ENCODE measurements around the gene ATP6AP1. TPM values are rescaled to one million over a fixed set of nuclear protein-coding genes. Genes with fewer than 3 reads are reported as not detected.

Gene ATP6AP1
- total and polyA plus RNA-seq, 10 of the 15 experiments (the other 5 are each of a cell fraction or from before 2014, with no cell fraction given), result 4.5 to 56.4 (median 32.0) TPM

- H3K36me3 ChIP-seq (ENCODE audit: control insufficient read depth in 2 of 2, insufficient read depth in 2 of 2, low read length in 1 of 2), result peaks cover 0 to 2% of the 10 kb centered on the region in 2 experiments; a peak in 3 of 4 replicates
- 94% methylated on average over 19 of the region's 21 CpGs for WGBS (ENCODE audit: insufficient coverage, insufficient replicate concordance, low lambda C conversion rate, missing lambda C conversion rate)
- FAIRE-seq, result no peak
- H3K27me3 ChIP-seq (replicated peaks in 1 of 2; ENCODE audit: control insufficient read depth in 2 of 2, insufficient read depth in 2 of 2, low read length in 1 of 2), result no peaks in the 10 kb centered on the region
- H3K4me3 ChIP-seq, result no peak overlapping the region
- POLR2A ChIA-PET, result no interaction called here
- in situ Hi-C loops (cut with MboI), result no loop called here
- no peaks in the 10 kb centered on the region for H3K79me2 ChIP-seq (ENCODE audit: control insufficient read depth, insufficient read depth, low read length)
- no peaks in the 10 kb centered on the region for H3K4me1 ChIP-seq (ENCODE audit: control insufficient read depth, insufficient read depth, low read length)
- intact Hi-C loops (cut with micrococcal nuclease; ENCODE audit: unreplicated experiment), result no loop called here
- DNase-seq (ENCODE audit: low read depth, low spot score), result no peak
- no peak for ATAC-seq
- H2AFZ ChIP-seq (ENCODE audit: control insufficient read depth, low read depth, low read length), result no peak overlapping the region
- no peaks in the 10 kb centered on the region; the same call in 2 of the 3 replicates for H3K9me3 ChIP-seq (replicated peaks; ENCODE audit: control insufficient read depth, insufficient read depth, low read length)
- no TSS peak for BruUV-seq (replicated peaks)
- no peak overlapping the region for H3K9ac ChIP-seq (ENCODE audit: control insufficient read depth, insufficient read depth, low read length)
- no peak for TF ChIP-seq NFYA (IDR thresholded peaks at IDR 0.05; ENCODE audit: borderline replicate concordance, low read depth, low read length)
- TF ChIP-seq MTA2 (IDR thresholded peaks at IDR 0.05; ENCODE audit: low read depth), result no peak
- no peak for TF ChIP-seq MLLT1 (IDR thresholded peaks at IDR 0.05)
- no peak for TF ChIP-seq RFX5 (IDR thresholded peaks at IDR 0.05; ENCODE audit: low read depth, low read length)
- no peak for TF ChIP-seq NRF1 (conservative IDR thresholded peaks at IDR 0.05; ENCODE audit: low read depth, low read length)
- no peak for TF ChIP-seq JUNB (IDR thresholded peaks at IDR 0.05)
- TF ChIP-seq GABPA (IDR thresholded peaks at IDR 0.05; ENCODE audit: low read depth), result no peak
- no peak for TF ChIP-seq BCL3 (IDR thresholded peaks at IDR 0.05; ENCODE audit: borderline replicate concordance, insufficient read depth, low read depth, low read length, poor library complexity, severe bottlenecking)
- no peak for TF ChIP-seq BRCA1 (IDR thresholded peaks at IDR 0.05; ENCODE audit: low read depth, low read length)
- no peak for TF ChIP-seq PBX3 (IDR thresholded peaks at IDR 0.05; ENCODE audit: insufficient replicate concordance, low read depth, low read length)
- no peak for TF ChIP-seq SMAD5 (IDR thresholded peaks at IDR 0.05; ENCODE audit: low read depth)
- no peak for TF ChIP-seq RAD21 (IDR thresholded peaks at IDR 0.05; ENCODE audit: insufficient read depth, low read depth, low read length)
- no peak for TF ChIP-seq FOXM1 (IDR thresholded peaks at IDR 0.05; ENCODE audit: low read depth, low read length)
- no peak for TF ChIP-seq ZBTB33 (IDR thresholded peaks at IDR 0.05)
- TF ChIP-seq POLR2A (IDR thresholded peaks at IDR 0.05; ENCODE audit: low read depth, low read length), result no peak
- no peak for TF ChIP-seq POLR2AphosphoS2 (IDR thresholded peaks at IDR 0.05; ENCODE audit: low read depth, low read length)
- SMC1A ChIA-PET (ENCODE audit: uncharacterized antibody, unreplicated experiment), result no interaction called here
- H3K4me2 ChIP-seq (ENCODE audit: control insufficient read depth, insufficient read depth), result no peak overlapping the region
- RAD21 ChIA-PET (ENCODE audit: unreplicated experiment), result no interaction called here
- no peak overlapping the region for H3K27ac ChIP-seq (ENCODE audit: control insufficient read depth, insufficient read depth)
- H4K20me1 ChIP-seq (ENCODE audit: control insufficient read depth, insufficient read depth), result no peaks in the 10 kb centered on the region
- CTCF ChIA-PET, result no interaction called here
Measured at GRCh38 chrX:154467556-154467955, 39.1 kb downstream of the ATP6AP1 start.

Data from GM12878 (cell line).